ENCODE data around the gene CD151. TPM values are rescaled to one million over a fixed set of nuclear protein-coding genes. Genes with fewer than 3 reads are reported as not detected.
A peak's percentile ranks its signal among the peaks of the same experiment; 100 is the strongest.

Gene CD151
- total RNA-seq, 6 donors from 2014 or later, result 179 to 545 (median 421) TPM

GRCh38 chr11:793556-793955, 39.2 kb upstream of the CD151 start:
- DNase-seq (peak in 1 of 2 donors; percentile 72), ATAC-seq (ENCODE audit: low FRiP score in 2 of 2) (no peak)
- H3K27ac ChIP-seq, result no peak overlapping the region
- WGBS, 2 donors, result 93 to 100% methylated on average over 2 to 4 of the region's 7 CpGs
- no peaks in the 10 kb centered on the region for H3K9me3 ChIP-seq
- TF ChIP-seq POLR2AphosphoS5 (IDR thresholded peaks at IDR 0.05) (no peak), EP300 (IDR thresholded peaks at IDR 0.05) (no peak), POLR2A (IDR thresholded peaks at IDR 0.05) (no peak), CTCF (IDR thresholded peaks at IDR 0.05) (no peak)
- no peak overlapping the region for H3K4me3 ChIP-seq
- H3K36me3 ChIP-seq, result peaks cover 3 to 32% (median 18%) of the 10 kb centered on the region in 4 donors
- peaks cover 0 to 17% (median 10%) of the 10 kb centered on the region in 4 donors for H3K27me3 ChIP-seq
- peaks cover 26 to 51% (median 29%) of the 10 kb centered on the region in 4 donors for H3K4me1 ChIP-seq

GRCh38 chr11:794013-794765, 38.6 kb upstream of the CD151 start:
- ATAC-seq (ENCODE audit: low FRiP score in 2 of 2), result no peak
- 83 to 92% methylated on average over 7 to 30 of the region's 31 CpGs for WGBS, 2 donors
- Histone ChIP-seq H3K4me1 (peaks cover 26 to 54% (median 30%) of the 10 kb centered on the region in 4 donors), H3K4me3 (peak overlapping the region in 2 of 4 donors; percentile 80 to 84), H3K36me3 (peaks cover 3 to 32% (median 20%) of the 10 kb centered on the region in 4 donors), H3K27me3 (peaks cover 0 to 11% (median 5%) of the 10 kb centered on the region in 4 donors), H3K27ac (peak overlapping the region in 2 of 4 donors; percentile 88 to 91), H3K9me3 (no peaks in the 10 kb centered on the region)
- peak in 1 of 2 donors; percentile 81 for DNase-seq
- TF ChIP-seq POLR2AphosphoS5 (IDR thresholded peaks at IDR 0.05), result no peak
- TF ChIP-seq POLR2A (IDR thresholded peaks at IDR 0.05), result no peak
- TF ChIP-seq EP300 (IDR thresholded peaks at IDR 0.05), result no peak
- TF ChIP-seq CTCF (IDR thresholded peaks at IDR 0.05), result no peak

GRCh38 chr11:794766-795633, 37.8 kb upstream of the CD151 start:
- TF ChIP-seq EP300 (IDR thresholded peaks at IDR 0.05) (no peak), CTCF (IDR thresholded peaks at IDR 0.05) (no peak), POLR2AphosphoS5 (IDR thresholded peaks at IDR 0.05) (no peak), POLR2A (IDR thresholded peaks at IDR 0.05) (no peak)
- Histone ChIP-seq H3K4me1 (peaks cover 26 to 48% (median 29%) of the 10 kb centered on the region in 4 donors), H3K27me3 (peaks cover 0 to 3% (median under 1%) of the 10 kb centered on the region in 4 donors), H3K36me3 (peaks cover 3 to 32% (median 21%) of the 10 kb centered on the region in 4 donors), H3K9me3 (no peaks in the 10 kb centered on the region), H3K27ac (peak overlapping the region; percentile 80 to 91 (median 88)), H3K4me3 (peak overlapping the region; percentile 56 to 84 (median 80))
- 51 to 64% methylated on average over 19 to 36 of the region's 38 CpGs for WGBS, 2 donors
- DNase-seq (peak; percentile 71 to 86), ATAC-seq (ENCODE audit: low FRiP score in 2 of 2) (no peak)

- ATAC-seq (ENCODE audit: low FRiP score in 2 of 2) (peak; percentile 78 to 87), DNase-seq (peak; percentile 86 to 89)
- peak overlapping the region; percentile 80 to 91 (median 88) for H3K27ac ChIP-seq
- WGBS, 2 donors, result 0 to 2% methylated on average over 5 to 15 of the region's 26 CpGs
- H3K4me3 ChIP-seq, result peak overlapping the region; percentile 56 to 84 (median 80)
- TF ChIP-seq POLR2AphosphoS5 (IDR thresholded peaks at IDR 0.05), result peak; percentile 22 to 72
- TF ChIP-seq POLR2A (IDR thresholded peaks at IDR 0.05), result peak in 1 of 4 donors; percentile 65
- TF ChIP-seq CTCF (IDR thresholded peaks at IDR 0.05), result no peak
- H3K4me1 ChIP-seq, result peaks cover 26 to 46% (median 29%) of the 10 kb centered on the region in 4 donors
- H3K27me3 ChIP-seq, result no peaks in the 10 kb centered on the region
- H3K9me3 ChIP-seq, result no peaks in the 10 kb centered on the region
- H3K36me3 ChIP-seq, result peaks cover 3 to 36% (median 24%) of the 10 kb centered on the region in 4 donors
Measured at GRCh38 chr11:795634-796564, 36.9 kb upstream of the CD151 start.
